IMR-90 (cell line): ENCODE data around the gene CPTP. TPM values are rescaled to one million over a fixed set of nuclear protein-coding genes. Genes with fewer than 3 reads are reported as not detected.
A peak's percentile ranks its signal among the peaks of the same experiment; 100 is the strongest.

ENCODE experiments used
- ATAC-seq: fragments of 200-7000 bp; cut with Tn5 transposase; 2 replicates; pipeline ENCODE4 v1.9.1; 2020; ENCODE audit warnings: low read depth, mild to moderate bottlenecking, moderate library complexity
- Bru-seq: library from RNA; stranded (reverse); fragments of 400-500 nt; gene quantifications from one replicate; lab custom pipeline; 2021; lab: Mats Ljungman, UMichigan
- BruChase-seq, 2 experiments: library from RNA; stranded (reverse); fragments of 400-500 nt; gene quantifications; one replicate each; lab custom pipeline; 2021; lab: Mats Ljungman, UMichigan
- BruUV-seq: library from RNA; stranded (reverse); fragments of 400-500 nt; replicated peaks from 2 replicates; lab custom pipeline; 2021; lab: Mats Ljungman, UMichigan
- CTCF ChIA-PET: fragments of 300-600 bp; formaldehyde crosslinking; extraction: SDS; loops from one replicate; lab custom pipeline; 2021; ENCODE audit warnings: antibody characterized with exemption; lab: Yijun Ruan, JAX
- POLR2A ChIA-PET: fragments of 300-600 bp; sonication (Branson Sonifier 250); formaldehyde crosslinking; loops from one replicate; lab custom pipeline; 2022; ENCODE audit warnings: antibody characterized with exemption; ENCODE audit not compliant: unreplicated experiment; lab: Charles Lee
- DNase-seq: peaks from one replicate; pipeline ENCODE4 v3.0.0; 2013
- H2AFZ ChIP-seq: replicated peaks from 2 replicates; pipeline ENCODE3; 2013; ENCODE audit warnings: low read length, mild to moderate bottlenecking; ENCODE audit not compliant: poor library complexity
- H2AK5ac ChIP-seq: 2 replicates; pipeline ENCODE4 v1.6.1; 2013; ENCODE audit warnings: low read depth, low read length, inconsistent platforms
- H2AK9ac ChIP-seq: replicated peaks from 2 replicates; pipeline ENCODE3; 2013; ENCODE audit warnings: mild to moderate bottlenecking, low read depth, low read length, moderate library complexity; ENCODE audit not compliant: poor library complexity
- H2BK120ac ChIP-seq: 2 replicates; pipeline ENCODE4 v1.6.1; 2013; ENCODE audit warnings: low read depth, low read length, inconsistent platforms
- H2BK15ac ChIP-seq: 3 replicates; pipeline ENCODE4 v1.6.1; 2013; ENCODE audit warnings: low read depth, low read length, inconsistent platforms
- H2BK20ac ChIP-seq: 2 replicates; pipeline ENCODE4 v1.6.1; 2013; ENCODE audit warnings: low read depth, mild to moderate bottlenecking, inconsistent platforms, low read length, moderate library complexity
- H2BK5ac ChIP-seq: 2 replicates; pipeline ENCODE4 v1.6.1; 2013; ENCODE audit warnings: mild to moderate bottlenecking, low read depth, low read length, inconsistent platforms; ENCODE audit not compliant: poor library complexity, severe bottlenecking
- H3K14ac ChIP-seq: replicated peaks from 2 replicates; pipeline ENCODE4 v1.6.1; 2013; ENCODE audit warnings: low read depth, low read length, inconsistent platforms
- H3K18ac ChIP-seq: 2 replicates; pipeline ENCODE4 v1.6.1; 2013; ENCODE audit warnings: low read depth, low read length, control low read depth
- H3K23ac ChIP-seq: 2 replicates; pipeline ENCODE4 v1.6.1; 2013; ENCODE audit warnings: low read depth, low read length, inconsistent platforms
- H3K27ac ChIP-seq: 2 replicates; pipeline ENCODE4 v1.5.1; 2013; ENCODE audit warnings: mild to moderate bottlenecking, control low read depth, low read length; ENCODE audit not compliant: insufficient read depth
- H3K27me3 ChIP-seq: 2 replicates; pipeline ENCODE4 v1.6.1; 2013; ENCODE audit warnings: low read length; ENCODE audit not compliant: control insufficient read depth, insufficient read depth
- H3K36me3 ChIP-seq: 2 replicates; pipeline ENCODE4 v1.6.1; 2013; ENCODE audit warnings: low read length, mixed read lengths; ENCODE audit not compliant: control insufficient read depth, insufficient read depth
- H3K4ac ChIP-seq: 2 replicates; pipeline ENCODE4 v1.6.1; 2013; ENCODE audit warnings: low read depth, low read length, inconsistent platforms
- H3K4me1 ChIP-seq: 2 replicates; pipeline ENCODE4 v1.6.1; 2013; ENCODE audit warnings: low read length, mixed read lengths; ENCODE audit not compliant: control insufficient read depth, insufficient read depth
- H3K4me2 ChIP-seq: 2 replicates; pipeline ENCODE4 v1.6.1; 2013; ENCODE audit warnings: low read depth, mild to moderate bottlenecking, control low read depth, low read length, moderate library complexity
- H3K4me3 ChIP-seq: 2 replicates; pipeline ENCODE4 v1.5.1; 2013; ENCODE audit warnings: low read depth, mild to moderate bottlenecking, control low read depth, low read length, moderate library complexity; ENCODE audit not compliant: insufficient read depth
- H3K56ac ChIP-seq: 2 replicates; pipeline ENCODE4 v1.6.1; 2013; ENCODE audit warnings: low read length, inconsistent platforms; ENCODE audit not compliant: insufficient read depth; ENCODE audit errors: extremely low read depth
- H3K79me1 ChIP-seq, 2 experiments: 2 replicates each; pipeline ENCODE4 v1.6.1; 2013; ENCODE audit warnings: low read length in 2 of 2, inconsistent platforms in 1 of 2, low read depth in 1 of 2
- H3K9ac ChIP-seq: 2 replicates; pipeline ENCODE4 v1.6.1; 2013; ENCODE audit warnings: low read depth, low read length, control low read depth
- H3K9me1 ChIP-seq: 2 replicates; pipeline ENCODE4 v1.6.1; 2013; ENCODE audit warnings: low read length, inconsistent platforms; ENCODE audit not compliant: insufficient read depth
- H3K9me3 ChIP-seq: 2 replicates; pipeline ENCODE4 v1.6.1; 2013; ENCODE audit warnings: low read length; ENCODE audit not compliant: control insufficient read depth, insufficient read depth
- H4K20me1 ChIP-seq: 2 replicates; pipeline ENCODE4 v1.6.1; 2013; ENCODE audit warnings: low read length, inconsistent platforms; ENCODE audit not compliant: insufficient read depth
- H4K5ac ChIP-seq: 2 replicates; pipeline ENCODE4 v1.6.1; 2013; ENCODE audit warnings: mild to moderate bottlenecking, low read depth, low read length, control low read depth
- H4K8ac ChIP-seq, 2 experiments: 2 replicates each; pipeline ENCODE4 v1.6.1; 2013; ENCODE audit warnings: low read depth in 2 of 2, low read length in 2 of 2, control low read depth in 1 of 2, inconsistent platforms in 1 of 2
- H4K91ac ChIP-seq: 2 replicates; pipeline ENCODE4 v1.6.1; 2013; ENCODE audit warnings: low read depth, low read length, inconsistent platforms; ENCODE audit not compliant: insufficient read depth
- CEBPB ChIP-seq: IDR thresholded peaks from 2 replicates; pipeline ENCODE4 v1.6.1; 2012; ENCODE audit warnings: low read depth, low read length, improper control_type of control experiment
- CHD1 ChIP-seq: IDR thresholded peaks from 2 replicates; pipeline ENCODE4 v1.6.1; 2012; ENCODE audit warnings: low read depth, low read length, improper control_type of control experiment
- CTCF ChIP-seq: conservative IDR thresholded peaks from 2 replicates; pipeline ENCODE4 v1.5.1; 2012; ENCODE audit warnings: mild to moderate bottlenecking, low read depth, low read length, improper control_type of control experiment
- FOS ChIP-seq: fragments of 150-350 bp; IDR thresholded peaks from 2 replicates; pipeline ENCODE4 v1.6.1; 2016; ENCODE audit warnings: low read depth, low read length
- MAZ ChIP-seq: IDR thresholded peaks from 2 replicates; pipeline ENCODE4 v1.6.1; 2012; ENCODE audit warnings: low read depth, mild to moderate bottlenecking, low read length, improper control_type of control experiment, moderate library complexity, borderline replicate concordance
- MXI1 ChIP-seq: IDR thresholded peaks from 2 replicates; pipeline ENCODE4 v1.6.1; 2012; ENCODE audit warnings: low read depth, mild to moderate bottlenecking, low read length, moderate library complexity, borderline replicate concordance
- POLR2A ChIP-seq: IDR thresholded peaks from 2 replicates; pipeline ENCODE4 v1.6.1; 2012; ENCODE audit warnings: mild to moderate bottlenecking, low read depth, low read length
- RFX5 ChIP-seq: IDR thresholded peaks from 2 replicates; pipeline ENCODE4 v1.8.0; 2012; ENCODE audit warnings: low read depth, mild to moderate bottlenecking, low read length, moderate library complexity
- WGBS, 2 experiments: methylation state at CpG; one replicate each; pipeline versions ENCODE4 v1.1.5 to v1.1.7; 2013; ENCODE audit warnings: missing lambda C conversion rate in 2 of 2; ENCODE audit not compliant: insufficient read length in 1 of 2; ENCODE audit errors: extremely low coverage in 2 of 2; 5-methylcytosine and 5-hydroxymethylcytosine counted together
- dilution Hi-C: fragments of 300-500 bp; cut with HindIII; formaldehyde crosslinking; loops from one replicate; pipeline ENCODE4 v1.14.3; 2018; ENCODE audit warnings: low sequenced_read_pairs; ENCODE audit not compliant: unreplicated experiment
- in situ Hi-C: fragments of 300-500 bp; cut with MboI; formaldehyde crosslinking; loops from 3 replicates; pipeline ENCODE4 v1.14.3; 2019; ENCODE audit warnings: low sequenced_read_pairs, inconsistent platforms, mixed read lengths
- intact Hi-C: fragments of 100-400 bp; cut with micrococcal nuclease; formaldehyde crosslinking; loops from 2 replicates; pipeline ENCODE4 v1.10.0; 2022
- long read RNA-seq: library from polyadenylated mRNA; unstranded; transcript quantifications from one replicate; pipeline ENCODE4 v2.0.0, GENCODE V29; 2021; ENCODE audit not compliant: unreplicated experiment
- polyA plus RNA-seq, 3 experiments: library from polyadenylated mRNA; depleted of rRNA; stranded (reverse); fragments of >200 nt; gene quantifications; 2 replicates each; pipeline ENCODE4 v1.2.3, GENCODE V29; 2012; ENCODE audit warnings: low replicate concordance in 1 of 3
- total RNA-seq: library from RNA; depleted of rRNA; stranded (reverse); fragments of >200 nt; gene quantifications from 2 replicates; pipeline ENCODE4 v1.2.3, GENCODE V29; 2012; rRNA removed
- TF ChIP-seq, protein P1 (sequence below): fragments of 150-350 bp; IDR thresholded peaks from 2 replicates; pipeline ENCODE4 v1.6.1; 2017; ENCODE audit warnings: mild to moderate bottlenecking, antibody characterized with exemption, low read length, low read depth

CPTP gene
- total RNA-seq (2.7 and 3.1 TPM in 2 replicates), polyA plus RNA-seq (2012; rRNA removed) (12.1 and 15.4 TPM in 2 replicates), Bru-seq, nascent RNA (percentile 38 among the genes with signal in this experiment), BruChase-seq, experiment 1, labeled RNA remaining after a 6-hour chase (percentile 34 among the genes with signal in this experiment), BruChase-seq, experiment 2, labeled RNA remaining after a 2-hour chase (percentile 40 among the genes with signal in this experiment)
- 7.4 and 21.9 TPM in 2 replicates for polyA plus RNA-seq (2012; cell fraction: cytosol; rRNA removed)
- 5.6 and 16.7 TPM in 2 replicates for polyA plus RNA-seq (2012; cell fraction: nucleus; rRNA removed; ENCODE audit: low replicate concordance)
- long read RNA-seq, transcript CPTP-201 (3 exons, 2,190 nt) = major isoform, 13 of 20 reads
- long read RNA-seq, partial matches to known transcripts = 0 of 20 reads
- long read RNA-seq, other reads (novel, unspliced or antisense) = 4 of 20 reads

GRCh38 chr1:1324524-1325287, at the start of gene CPTP, which contains the start of gene INTS11:
Gene CPTP (plus strand): TSS chr1:1324802. CDS start chr1:1326911, 2,109 bp downstream.
Gene INTS11 (minus strand): TSS chr1:1324660. CDS start chr1:1324608, 52 bp downstream.
- peak within 1 kb of the TSS; percentile 91 for H3K4me2 ChIP-seq
- H2AK9ac ChIP-seq = peak within 1 kb of the TSS; percentile 99
- peaks cover 7% of the 10 kb centered on the region; the same call in 1 of the 2 replicates for H3K4me1 ChIP-seq
- peaks cover 14% of the 10 kb centered on the region for H3K36me3 ChIP-seq
- BruUV-seq = no TSS peak
- H3K18ac ChIP-seq = no peak within 1 kb of the TSS
- intact Hi-C loops (no loop called here), dilution Hi-C loops (no loop called here), in situ Hi-C loops (no loop called here)
- peak; percentile 90 for ATAC-seq
- H3K4me3 ChIP-seq = peak within 1 kb of the TSS; percentile 99
- peak within 1 kb of the TSS; percentile 72 for H3K4ac ChIP-seq
- H2BK120ac ChIP-seq = no peak within 1 kb of the TSS
- DNase-seq = peak; percentile 85
- H2BK5ac ChIP-seq = peak within 1 kb of the TSS; percentile 69
- H4K20me1 ChIP-seq = peaks cover 53% of the 10 kb centered on the region
- no peak within 1 kb of the TSS for H2BK20ac ChIP-seq
- peak within 1 kb of the TSS; percentile 90 for H3K9ac ChIP-seq
- peak within 1 kb of the TSS; percentile 96 for H2AFZ ChIP-seq
- H2BK15ac ChIP-seq = no peak within 1 kb of the TSS
- ChIA-PET POLR2A (no interaction called here), CTCF (no interaction called here)
- H3K27ac ChIP-seq = peak within 1 kb of the TSS; percentile 76
- peaks cover 4% of the 10 kb centered on the region for H3K9me1 ChIP-seq
- peak within 1 kb of the TSS; percentile 75 for H4K91ac ChIP-seq
- H3K9me3 ChIP-seq = no peaks in the 10 kb centered on the region
- peaks cover 3 to 58% of the 10 kb centered on the region in 2 experiments; a peak in 2 of 4 replicates for H3K79me1 ChIP-seq
- peak within 1 kb of the TSS; percentile 85 for H2AK5ac ChIP-seq
- peak within 1 kb of the TSS; percentile 61 for H4K5ac ChIP-seq
- H3K14ac ChIP-seq = peak within 1 kb of the TSS; percentile 45
- TF ChIP-seq CHD1 = no peak
- no peak for TF ChIP-seq RFX5
- TF ChIP-seq, protein P1, sequence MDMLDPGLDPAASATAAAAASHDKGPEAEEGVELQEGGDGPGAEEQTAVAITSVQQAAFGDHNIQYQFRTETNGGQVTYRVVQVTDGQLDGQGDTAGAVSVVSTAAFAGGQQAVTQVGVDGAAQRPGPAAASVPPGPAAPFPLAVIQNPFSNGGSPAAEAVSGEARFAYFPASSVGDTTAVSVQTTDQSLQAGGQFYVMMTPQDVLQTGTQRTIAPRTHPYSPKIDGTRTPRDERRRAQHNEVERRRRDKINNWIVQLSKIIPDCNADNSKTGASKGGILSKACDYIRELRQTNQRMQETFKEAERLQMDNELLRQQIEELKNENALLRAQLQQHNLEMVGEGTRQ = no peak
- no peak for TF ChIP-seq FOS
- peak; percentile 81 for TF ChIP-seq POLR2A
- TF ChIP-seq CEBPB = no peak
- no peak for TF ChIP-seq CTCF
- 0 out of 2 replicates have a peak, but pooled peaks have one; percentile 23 for TF ChIP-seq MAZ
- TF ChIP-seq MXI1 = peak; percentile 42; the same call in 1 of the 2 replicates
- no peaks in the 10 kb centered on the region for H3K27me3 ChIP-seq
- H3K56ac ChIP-seq = peak within 1 kb of the TSS; percentile 1; the same call in 1 of the 2 replicates
- 2% methylated on average over 38 of the region's 84 CpGs; no CpG with 5 or more reads in 1 of the 2 experiments for WGBS, 2 experiments
- peak within 1 kb of the TSS; percentile 74 to 88; a peak in 3 of 4 replicates for H4K8ac ChIP-seq
- H3K23ac ChIP-seq = peak within 1 kb of the TSS; percentile 51
